Measurements from ENCODE around the gene MRGPRX2.

- TF ChIP-seq TAF1 (IDR thresholded peaks at IDR 0.05; ENCODE audit: borderline replicate concordance, low read depth, low read length), result no peak
- TF ChIP-seq, protein P1, sequence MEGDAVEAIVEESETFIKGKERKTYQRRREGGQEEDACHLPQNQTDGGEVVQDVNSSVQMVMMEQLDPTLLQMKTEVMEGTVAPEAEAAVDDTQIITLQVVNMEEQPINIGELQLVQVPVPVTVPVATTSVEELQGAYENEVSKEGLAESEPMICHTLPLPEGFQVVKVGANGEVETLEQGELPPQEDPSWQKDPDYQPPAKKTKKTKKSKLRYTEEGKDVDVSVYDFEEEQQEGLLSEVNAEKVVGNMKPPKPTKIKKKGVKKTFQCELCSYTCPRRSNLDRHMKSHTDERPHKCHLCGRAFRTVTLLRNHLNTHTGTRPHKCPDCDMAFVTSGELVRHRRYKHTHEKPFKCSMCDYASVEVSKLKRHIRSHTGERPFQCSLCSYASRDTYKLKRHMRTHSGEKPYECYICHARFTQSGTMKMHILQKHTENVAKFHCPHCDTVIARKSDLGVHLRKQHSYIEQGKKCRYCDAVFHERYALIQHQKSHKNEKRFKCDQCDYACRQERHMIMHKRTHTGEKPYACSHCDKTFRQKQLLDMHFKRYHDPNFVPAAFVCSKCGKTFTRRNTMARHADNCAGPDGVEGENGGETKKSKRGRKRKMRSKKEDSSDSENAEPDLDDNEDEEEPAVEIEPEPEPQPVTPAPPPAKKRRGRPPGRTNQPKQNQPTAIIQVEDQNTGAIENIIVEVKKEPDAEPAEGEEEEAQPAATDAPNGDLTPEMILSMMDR (IDR thresholded peaks at IDR 0.05), result no peak
- no peak for TF ChIP-seq RFX5 (IDR thresholded peaks at IDR 0.05; ENCODE audit: low read length)
- no peak for TF ChIP-seq REST (IDR thresholded peaks at IDR 0.05; ENCODE audit: low read depth, low read length)
- TF ChIP-seq GABPA (IDR thresholded peaks at IDR 0.05; ENCODE audit: low read depth), result no peak
- no peak for TF ChIP-seq YY1 (IDR thresholded peaks at IDR 0.05; ENCODE audit: low read depth)
- no peak for TF ChIP-seq GATA2 (CRISPR knock-in tag; IDR thresholded peaks at IDR 0.05)
- TF ChIP-seq MXI1 (IDR thresholded peaks at IDR 0.05; ENCODE audit: low read depth, low read length), result no peak
- TF ChIP-seq, protein P2, sequence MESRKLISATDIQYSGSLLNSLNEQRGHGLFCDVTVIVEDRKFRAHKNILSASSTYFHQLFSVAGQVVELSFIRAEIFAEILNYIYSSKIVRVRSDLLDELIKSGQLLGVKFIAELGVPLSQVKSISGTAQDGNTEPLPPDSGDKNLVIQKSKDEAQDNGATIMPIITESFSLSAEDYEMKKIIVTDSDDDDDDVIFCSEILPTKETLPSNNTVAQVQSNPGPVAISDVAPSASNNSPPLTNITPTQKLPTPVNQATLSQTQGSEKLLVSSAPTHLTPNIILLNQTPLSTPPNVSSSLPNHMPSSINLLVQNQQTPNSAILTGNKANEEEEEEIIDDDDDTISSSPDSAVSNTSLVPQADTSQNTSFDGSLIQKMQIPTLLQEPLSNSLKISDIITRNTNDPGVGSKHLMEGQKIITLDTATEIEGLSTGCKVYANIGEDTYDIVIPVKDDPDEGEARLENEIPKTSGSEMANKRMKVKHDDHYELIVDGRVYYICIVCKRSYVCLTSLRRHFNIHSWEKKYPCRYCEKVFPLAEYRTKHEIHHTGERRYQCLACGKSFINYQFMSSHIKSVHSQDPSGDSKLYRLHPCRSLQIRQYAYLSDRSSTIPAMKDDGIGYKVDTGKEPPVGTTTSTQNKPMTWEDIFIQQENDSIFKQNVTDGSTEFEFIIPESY (IDR thresholded peaks at IDR 0.05; ENCODE audit: borderline replicate concordance, low read depth), result no peak
- TF ChIP-seq, protein P3, sequence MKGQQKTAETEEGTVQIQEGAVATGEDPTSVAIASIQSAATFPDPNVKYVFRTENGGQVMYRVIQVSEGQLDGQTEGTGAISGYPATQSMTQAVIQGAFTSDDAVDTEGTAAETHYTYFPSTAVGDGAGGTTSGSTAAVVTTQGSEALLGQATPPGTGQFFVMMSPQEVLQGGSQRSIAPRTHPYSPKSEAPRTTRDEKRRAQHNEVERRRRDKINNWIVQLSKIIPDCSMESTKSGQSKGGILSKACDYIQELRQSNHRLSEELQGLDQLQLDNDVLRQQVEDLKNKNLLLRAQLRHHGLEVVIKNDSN (IDR thresholded peaks at IDR 0.05; ENCODE audit: borderline replicate concordance, low read depth), result no peak
- no peak for TF ChIP-seq JUND (IDR thresholded peaks at IDR 0.05)
- TF ChIP-seq RAD21 (IDR thresholded peaks at IDR 0.05; ENCODE audit: low read length), result no peak
- no peak for TF ChIP-seq EP300 (IDR thresholded peaks at IDR 0.05; ENCODE audit: borderline replicate concordance in 1 of 2, low read depth in 1 of 2, low read length in 1 of 2)
Observed at GRCh38 chr11:19072464-19072863, 11.9 kb upstream of the MRGPRX2 start.

Data from SK-N-SH (cell line).